SK-N-SH (cell line): ENCODE data around the gene CHD5. TPM values are rescaled to one million over a fixed set of nuclear protein-coding genes. Genes with fewer than 3 reads are reported as not detected.

Experiments used
- CTCF ChIA-PET: fragments of 300-600, 350-600 bp; formaldehyde crosslinking; extraction: SDS; loops from one replicate; lab custom pipeline; 2021; lab: Yijun Ruan, JAX
- POLR2A ChIA-PET: fragments of 350-600 bp; sonication (Branson Sonifier 250); formaldehyde crosslinking; extraction: SDS; loops from one replicate; lab custom pipeline; 2020; ENCODE audit warnings: antibody characterized with exemption, inconsistent platforms; lab: Yijun Ruan, JAX
- DNase-seq: peaks from one replicate; pipeline ENCODE4 v3.0.0; 2012
- H2AFZ ChIP-seq: fragments of 200-600 bp; sonication (generic); 2 replicates; pipeline ENCODE4 v1.8.1; 2016; ENCODE audit warnings: antibody characterized with exemption, mild to moderate bottlenecking, low read depth
- H3F3A ChIP-seq: fragments of 200-600 bp; sonication (generic); replicated peaks from 2 replicates; pipeline ENCODE3; 2016; ENCODE audit warnings: antibody characterized with exemption, mild to moderate bottlenecking; ENCODE audit not compliant: insufficient read depth
- H3K27ac ChIP-seq, 2 experiments: fragments of 200-500 bp in 1 of 2; fragments of 200-600 bp in 1 of 2; sonication (Bioruptor generic) in 1 of 2; sonication (generic), shearing (Covaris generic) in 1 of 2; 2 replicates each; pipeline versions ENCODE4 v1.5.1 to v1.6.1; 2014 to 2016; ENCODE audit warnings: low read depth in 2 of 2, inconsistent platforms in 1 of 2, low read length in 1 of 2, mild to moderate bottlenecking in 1 of 2, mixed read lengths in 1 of 2
- H3K27me3 ChIP-seq: fragments of 200-600 bp; sonication (generic), shearing (Covaris generic); 2 replicates; pipeline ENCODE4 v1.6.1; 2016; ENCODE audit warnings: mixed run types; ENCODE audit not compliant: insufficient read depth
- H3K36me3 ChIP-seq, 2 experiments: fragments of 200-500 bp in 1 of 2; fragments of 200-600 bp in 1 of 2; sonication (Bioruptor generic) in 1 of 2; sonication (generic) in 1 of 2; replicated peaks in 1 of 2; 2 replicates each; pipeline versions ENCODE3 to v1.5.1; 2014 to 2016; ENCODE audit warnings: low read length in 1 of 2, mild to moderate bottlenecking in 1 of 2; ENCODE audit not compliant: insufficient read depth in 2 of 2, control insufficient read depth in 1 of 2
- H3K4me1 ChIP-seq, 2 experiments: fragments of 200-500 bp in 1 of 2; fragments of 200-600 bp in 1 of 2; sonication (Bioruptor generic) in 1 of 2; sonication (generic), shearing (Covaris generic) in 1 of 2; 2 replicates each; pipeline versions ENCODE4 v1.5.1 to v1.6.1; 2014 to 2016; ENCODE audit warnings: low read depth in 1 of 2, low read length in 1 of 2, mixed run types in 1 of 2; ENCODE audit not compliant: insufficient read depth in 2 of 2, control insufficient read depth in 1 of 2
- H3K4me2 ChIP-seq: fragments of 200-600 bp; sonication (generic), shearing (Covaris generic); 2 replicates; pipeline ENCODE4 v1.6.1; 2017; ENCODE audit warnings: mixed run types
- H3K4me3 ChIP-seq, 2 experiments: fragments of 200-500 bp in 1 of 2; fragments of 200-600 bp in 1 of 2; sonication (Bioruptor generic) in 1 of 2; sonication (generic), shearing (Covaris generic) in 1 of 2; 2 replicates each; pipeline versions ENCODE4 v1.5.1 to v1.8.1; 2014 to 2016; ENCODE audit warnings: low read depth in 2 of 2, inconsistent platforms in 1 of 2, low read length in 1 of 2, mild to moderate bottlenecking in 1 of 2, mixed read lengths in 1 of 2, moderate library complexity in 1 of 2
- H3K79me2 ChIP-seq: fragments of 200-600 bp; sonication (generic); 2 replicates; pipeline ENCODE4 v1.8.1; 2017; ENCODE audit warnings: mild to moderate bottlenecking; ENCODE audit not compliant: insufficient read depth
- H3K9ac ChIP-seq: fragments of 200-600 bp; sonication (generic); 2 replicates; pipeline ENCODE4 v1.6.1; 2017; ENCODE audit warnings: mixed run types
- H3K9me2 ChIP-seq: fragments of 200-600 bp; sonication (generic); 2 replicates; pipeline ENCODE4 v1.6.1; 2017; ENCODE audit warnings: mixed run types
- H3K9me3 ChIP-seq: fragments of 200-600 bp; sonication (generic); 2 replicates; pipeline ENCODE4 v1.6.1; 2017; ENCODE audit warnings: mixed run types, mild to moderate bottlenecking, moderate library complexity
- H4K20me1 ChIP-seq: fragments of 200-600 bp; sonication (generic); 2 replicates; pipeline ENCODE4 v1.6.1; 2017; ENCODE audit warnings: mild to moderate bottlenecking, mixed run types; ENCODE audit not compliant: insufficient read depth
- CTCF ChIP-seq: fragments of 200-600 bp; sonication (generic); IDR thresholded peaks from 2 replicates; pipeline ENCODE4 v1.6.1; 2017; ENCODE audit warnings: antibody characterized with exemption, mild to moderate bottlenecking, moderate library complexity
- ELF1 ChIP-seq: IDR thresholded peaks from 2 replicates; pipeline ENCODE4 v1.4.0; 2012
- FOSL2 ChIP-seq: IDR thresholded peaks from 2 replicates; pipeline ENCODE4 v1.4.0; 2012; ENCODE audit warnings: low read depth, mild to moderate bottlenecking, moderate library complexity, borderline replicate concordance
- FOXJ3 ChIP-seq: sonication (generic); formaldehyde crosslinking; IDR thresholded peaks from 2 replicates; pipeline ENCODE4 v1.5.1; 2020; ENCODE audit warnings: mild to moderate bottlenecking, missing genetic modification reagents
- FOXM1 ChIP-seq: IDR thresholded peaks from 2 replicates; pipeline ENCODE4 v1.4.0; 2012; ENCODE audit warnings: low read depth, mild to moderate bottlenecking
- GABPA ChIP-seq: IDR thresholded peaks from 2 replicates; pipeline ENCODE4 v1.4.0; 2012; ENCODE audit warnings: low read depth, mild to moderate bottlenecking
- SIN3A ChIP-seq: IDR thresholded peaks from 2 replicates; pipeline ENCODE4 v1.6.1; 2012; ENCODE audit warnings: low read depth, mild to moderate bottlenecking, low read length, moderate library complexity, borderline replicate concordance
- SMC3 ChIP-seq: IDR thresholded peaks from 2 replicates; pipeline ENCODE4 v1.6.1; 2012; ENCODE audit warnings: low read depth, low read length, improper control_type of control experiment
- TAF1 ChIP-seq: IDR thresholded peaks from 2 replicates; pipeline ENCODE4 v1.6.1; 2012; ENCODE audit warnings: low read depth, mild to moderate bottlenecking, low read length, moderate library complexity, borderline replicate concordance
- TCF12 ChIP-seq: IDR thresholded peaks from 2 replicates; pipeline ENCODE4 v1.4.0; 2012
- WGBS: methylation state at CpG from one replicate; pipeline ENCODE4 v1.1.6; 2017; ENCODE audit warnings: low lambda C conversion rate; 5-methylcytosine and 5-hydroxymethylcytosine counted together
- polyA plus RNA-seq, 3 experiments: library from polyadenylated mRNA; depleted of rRNA; stranded (reverse); fragments of >200 nt; gene quantifications; 2 replicates each; pipeline ENCODE4 v1.2.3, GENCODE V29; 2012
- TF ChIP-seq, protein P1 (sequence below): IDR thresholded peaks from 2 replicates; pipeline ENCODE4 v1.4.0; 2012; ENCODE audit warnings: low read depth, borderline replicate concordance
- TF ChIP-seq, protein P2 (sequence below): IDR thresholded peaks from 2 replicates; pipeline ENCODE4 v1.6.1; 2012; ENCODE audit warnings: mild to moderate bottlenecking, low read depth, low read length, moderate library complexity
- TF ChIP-seq, protein P3 (sequence below): fragments of 150-350 bp; IDR thresholded peaks from 2 replicates; pipeline ENCODE4 v1.6.1; 2016; ENCODE audit warnings: mild to moderate bottlenecking, low read depth, low read length

The CHD5 gene
- polyA plus RNA-seq, 1 of the 3 experiments (the other 2 are of a cell fraction): 0.26 TPM

GRCh38 chr1:6103111-6103853, 76.8 kb downstream of the CHD5 start (continued):
- TF ChIP-seq, protein P1, sequence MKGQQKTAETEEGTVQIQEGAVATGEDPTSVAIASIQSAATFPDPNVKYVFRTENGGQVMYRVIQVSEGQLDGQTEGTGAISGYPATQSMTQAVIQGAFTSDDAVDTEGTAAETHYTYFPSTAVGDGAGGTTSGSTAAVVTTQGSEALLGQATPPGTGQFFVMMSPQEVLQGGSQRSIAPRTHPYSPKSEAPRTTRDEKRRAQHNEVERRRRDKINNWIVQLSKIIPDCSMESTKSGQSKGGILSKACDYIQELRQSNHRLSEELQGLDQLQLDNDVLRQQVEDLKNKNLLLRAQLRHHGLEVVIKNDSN: no peak
- no peak for TF ChIP-seq FOXM1
- no peak for TF ChIP-seq ELF1
- no peak for TF ChIP-seq FOSL2

GRCh38 chr1:6102532-6102845, 77.6 kb downstream of the CHD5 start:
- Histone ChIP-seq H3K36me3 (no peaks in the 10 kb centered on the region), H3K4me1 (peaks cover 0 to 5% of the 10 kb centered on the region in 2 experiments; a peak in 1 of 4 replicates), H3K9me3 (no peaks in the 10 kb centered on the region), H2AFZ (no peak overlapping the region), H3K27me3 (no peaks in the 10 kb centered on the region), H4K20me1 (no peaks in the 10 kb centered on the region), H3F3A (no peaks in the 10 kb centered on the region), H3K4me2 (no peak overlapping the region), H3K9ac (no peak overlapping the region), H3K9me2 (no peaks in the 10 kb centered on the region), H3K27ac (no peak overlapping the region), H3K4me3 (no peak overlapping the region), H3K79me2 (no peaks in the 10 kb centered on the region)
- DNase-seq: no peak
- 65% methylated on average over 6 of the region's 9 CpGs for WGBS
- CTCF ChIA-PET: interaction anchor here (5.7 kb wide), 1 partner anchor 21 kb away, joined by 38 read pairs; no protein-coding TSS in a partner anchor
- POLR2A ChIA-PET: no interaction called here
- TF ChIP-seq TAF1 (no peak), GABPA (no peak), FOSL2 (no peak), SMC3 (no peak), CTCF (no peak), FOXJ3 (no peak), FOXM1 (no peak), TCF12 (no peak), SIN3A (no peak)
- TF ChIP-seq, protein P1: no peak
- TF ChIP-seq, protein P2, sequence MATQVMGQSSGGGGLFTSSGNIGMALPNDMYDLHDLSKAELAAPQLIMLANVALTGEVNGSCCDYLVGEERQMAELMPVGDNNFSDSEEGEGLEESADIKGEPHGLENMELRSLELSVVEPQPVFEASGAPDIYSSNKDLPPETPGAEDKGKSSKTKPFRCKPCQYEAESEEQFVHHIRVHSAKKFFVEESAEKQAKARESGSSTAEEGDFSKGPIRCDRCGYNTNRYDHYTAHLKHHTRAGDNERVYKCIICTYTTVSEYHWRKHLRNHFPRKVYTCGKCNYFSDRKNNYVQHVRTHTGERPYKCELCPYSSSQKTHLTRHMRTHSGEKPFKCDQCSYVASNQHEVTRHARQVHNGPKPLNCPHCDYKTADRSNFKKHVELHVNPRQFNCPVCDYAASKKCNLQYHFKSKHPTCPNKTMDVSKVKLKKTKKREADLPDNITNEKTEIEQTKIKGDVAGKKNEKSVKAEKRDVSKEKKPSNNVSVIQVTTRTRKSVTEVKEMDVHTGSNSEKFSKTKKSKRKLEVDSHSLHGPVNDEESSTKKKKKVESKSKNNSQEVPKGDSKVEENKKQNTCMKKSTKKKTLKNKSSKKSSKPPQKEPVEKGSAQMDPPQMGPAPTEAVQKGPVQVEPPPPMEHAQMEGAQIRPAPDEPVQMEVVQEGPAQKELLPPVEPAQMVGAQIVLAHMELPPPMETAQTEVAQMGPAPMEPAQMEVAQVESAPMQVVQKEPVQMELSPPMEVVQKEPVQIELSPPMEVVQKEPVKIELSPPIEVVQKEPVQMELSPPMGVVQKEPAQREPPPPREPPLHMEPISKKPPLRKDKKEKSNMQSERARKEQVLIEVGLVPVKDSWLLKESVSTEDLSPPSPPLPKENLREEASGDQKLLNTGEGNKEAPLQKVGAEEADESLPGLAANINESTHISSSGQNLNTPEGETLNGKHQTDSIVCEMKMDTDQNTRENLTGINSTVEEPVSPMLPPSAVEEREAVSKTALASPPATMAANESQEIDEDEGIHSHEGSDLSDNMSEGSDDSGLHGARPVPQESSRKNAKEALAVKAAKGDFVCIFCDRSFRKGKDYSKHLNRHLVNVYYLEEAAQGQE: no peak
- TF ChIP-seq, protein P3, sequence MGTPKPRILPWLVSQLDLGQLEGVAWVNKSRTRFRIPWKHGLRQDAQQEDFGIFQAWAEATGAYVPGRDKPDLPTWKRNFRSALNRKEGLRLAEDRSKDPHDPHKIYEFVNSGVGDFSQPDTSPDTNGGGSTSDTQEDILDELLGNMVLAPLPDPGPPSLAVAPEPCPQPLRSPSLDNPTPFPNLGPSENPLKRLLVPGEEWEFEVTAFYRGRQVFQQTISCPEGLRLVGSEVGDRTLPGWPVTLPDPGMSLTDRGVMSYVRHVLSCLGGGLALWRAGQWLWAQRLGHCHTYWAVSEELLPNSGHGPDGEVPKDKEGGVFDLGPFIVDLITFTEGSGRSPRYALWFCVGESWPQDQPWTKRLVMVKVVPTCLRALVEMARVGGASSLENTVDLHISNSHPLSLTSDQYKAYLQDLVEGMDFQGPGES: no peak
